Testis (tissue), 3 donors: ENCODE results near the gene MMP1. TPM values are rescaled to one million over a fixed set of nuclear protein-coding genes. Genes with fewer than 3 reads are reported as not detected.
A peak's percentile ranks its signal among the peaks of the same experiment; 100 is the strongest.

Experiments
- DNase-seq: peaks from one replicate; pipeline ENCODE4 v3.0.0-alpha.2; 2019
- H3K27ac ChIP-seq, 2 donors: fragments of 200-600 bp; sonication (generic); one replicate each; pipeline ENCODE4 v1.5.1; 2019
- H3K27me3 ChIP-seq: fragments of 200-600 bp; sonication (generic); one replicate; pipeline ENCODE4 v1.5.1; 2019
- H3K36me3 ChIP-seq: fragments of 200-600 bp; sonication (generic); one replicate; pipeline ENCODE4 v1.5.1; 2017; ENCODE audit warnings: low read depth; ENCODE audit errors: missing control alignments
- H3K4me1 ChIP-seq: fragments of 200-600 bp; sonication (generic); one replicate; pipeline ENCODE4 v1.5.1; 2019
- H3K4me3 ChIP-seq, 2 donors: fragments of 200-600 bp; sonication (generic); one replicate each; pipeline ENCODE4 v1.5.1; 2017 to 2019
- H3K9me3 ChIP-seq: fragments of 200-600 bp; sonication (generic); one replicate; pipeline ENCODE4 v1.5.1; 2017
- CTCF ChIP-seq, 3 experiments: fragments of 450-650 bp in 2 of 3; fragments of 200-600 bp in 1 of 3; sonication (generic) in 1 of 3; IDR thresholded peaks; one replicate each; pipeline ENCODE4 v1.5.1; 2016 to 2019; ENCODE audit warnings: antibody characterized with exemption in 3 of 3, mild to moderate bottlenecking in 2 of 3, moderate library complexity in 1 of 3
- POLR2A ChIP-seq: fragments of 450-650 bp; IDR thresholded peaks from one replicate; pipeline ENCODE4 v1.6.1; 2017; ENCODE audit warnings: antibody characterized with exemption, mild to moderate bottlenecking, moderate library complexity
- WGBS, 2 donors: methylation state at CpG; one replicate each; pipeline ENCODE4 v1.1.5; 2018; 5-methylcytosine and 5-hydroxymethylcytosine counted together
- intact Hi-C: fragments of 100-400 bp; cut with DNase I; formaldehyde crosslinking; loops from one replicate; pipeline ENCODE4 v1.15.1; 2023; ENCODE audit warnings: low total_unique reads
- polyA plus RNA-seq: library from polyadenylated mRNA; stranded (reverse); fragments of 350-450 nt; fragmentation: Illumina TruSeq; extraction: RNeasy Lipid Tissue Mini Kit (QIAGEN cat#74804); gene quantifications from one replicate; pipeline ENCODE4 v1.2.3, GENCODE V29; 2014; ENCODE audit warnings: low read depth, low replicate concordance; ENCODE audit not compliant: insufficient read depth
- total RNA-seq, 2 donors: library from RNA; depleted of rRNA; stranded (reverse); fragments of >200 nt; gene quantifications; one replicate each; pipeline ENCODE4 v1.2.3, GENCODE V29; 2016

The MMP1 gene
- total and polyA plus RNA-seq, 3 donors from 2014 or later: 0.21 to 0.31 TPM; not detected in 1

- Histone ChIP-seq H3K27me3 (no peaks in the 10 kb centered on the region), H3K27ac (no peak overlapping the region), H3K4me1 (no peaks in the 10 kb centered on the region), H3K9me3 (no peaks in the 10 kb centered on the region), H3K4me3 (no peak overlapping the region), H3K36me3 (no peaks in the 10 kb centered on the region)
- 76 to 86% methylated on average over 2 of the region's 2 CpGs for WGBS, 2 donors
- no peak for DNase-seq
- TF ChIP-seq POLR2A: no peak
- TF ChIP-seq CTCF (IDR thresholded peaks at IDR 0.05): no peak
- intact Hi-C loops: no loop called here
These were observed 39.7 kb upstream of the MMP1 start for GRCh38 chr11:102837646-102838045.

- no peaks in the 10 kb centered on the region for H3K27me3 ChIP-seq
- H3K36me3 ChIP-seq: no peaks in the 10 kb centered on the region
- H3K4me3 ChIP-seq: no peak overlapping the region
- H3K27ac ChIP-seq: no peak overlapping the region
- TF ChIP-seq CTCF (IDR thresholded peaks at IDR 0.05): no peak
- no peak for TF ChIP-seq POLR2A
- no peaks in the 10 kb centered on the region for H3K4me1 ChIP-seq
- H3K9me3 ChIP-seq: no peaks in the 10 kb centered on the region
- DNase-seq: no peak
- intact Hi-C loops: no loop called here
- WGBS, 2 donors: 90 to 96% methylated on average over 2 of the region's 2 CpGs
These were observed 39.2 kb upstream of the MMP1 start for GRCh38 chr11:102837156-102837555.

- TF ChIP-seq POLR2A (no peak), CTCF (IDR thresholded peaks at IDR 0.05) (no peak)
- H3K4me1 ChIP-seq: no peaks in the 10 kb centered on the region
- H3K4me3 ChIP-seq: no peak overlapping the region
- DNase-seq: no peak
- no peak overlapping the region for H3K27ac ChIP-seq
- no peaks in the 10 kb centered on the region for H3K9me3 ChIP-seq
- H3K36me3 ChIP-seq: no peaks in the 10 kb centered on the region
- WGBS, 2 donors: 63 to 68% methylated on average over 3 of the region's 3 CpGs
- H3K27me3 ChIP-seq: no peaks in the 10 kb centered on the region
- intact Hi-C loops: no loop called here
These were observed 38.4 kb upstream of the MMP1 start for GRCh38 chr11:102836290-102836875.

- TF ChIP-seq POLR2A (no peak), CTCF (IDR thresholded peaks at IDR 0.05) (no peak)
- Histone ChIP-seq H3K36me3 (no peaks in the 10 kb centered on the region), H3K27ac (no peak overlapping the region), H3K4me1 (no peaks in the 10 kb centered on the region), H3K9me3 (no peaks in the 10 kb centered on the region), H3K27me3 (no peaks in the 10 kb centered on the region), H3K4me3 (no peak overlapping the region)
- 86 to 93% methylated on average over 2 of the region's 2 CpGs for WGBS, 2 donors
- DNase-seq: no peak
- intact Hi-C loops: no loop called here
These were observed 35.8 kb upstream of the MMP1 start for GRCh38 chr11:102833731-102834130.

GRCh38 chr11:102832612-102833011, 34.7 kb upstream of the MMP1 start:
- Histone ChIP-seq H3K9me3 (no peaks in the 10 kb centered on the region), H3K36me3 (no peaks in the 10 kb centered on the region), H3K27ac (no peak overlapping the region), H3K4me3 (peak overlapping the region in 1 of 2 donors; percentile 17), H3K4me1 (no peaks in the 10 kb centered on the region), H3K27me3 (no peaks in the 10 kb centered on the region)
- 60 to 73% methylated on average over 7 of the region's 7 CpGs for WGBS, 2 donors
- intact Hi-C loops: no loop called here
- no peak for TF ChIP-seq CTCF (IDR thresholded peaks at IDR 0.05)
- no peak for TF ChIP-seq POLR2A
- DNase-seq: no peak
